ENCODE data around the gene QKI. TPM values are rescaled to one million over a fixed set of nuclear protein-coding genes. Genes with fewer than 3 reads are reported as not detected.
A peak's percentile ranks its signal among the peaks of the same experiment; 100 is the strongest.

QKI gene
- total RNA-seq, 1 experiment from 2014 or later: 176 TPM

- Histone ChIP-seq H2AK5ac (ENCODE audit: insufficient read length, low read length) (no peak overlapping the region), H4K20me1 (ENCODE audit: control insufficient read depth, insufficient read depth, insufficient read length) (no peaks in the 10 kb centered on the region), H3K18ac (ENCODE audit: insufficient read length, low read depth, low read length) (no peak overlapping the region), H3K27me3 (ENCODE audit: insufficient read depth, low read length) (no peaks in the 10 kb centered on the region), H2BK12ac (ENCODE audit: insufficient read length, low read depth, low read length) (no peak overlapping the region), H4K91ac (ENCODE audit: insufficient read length, low read depth, low read length) (no peak overlapping the region), H3K9me3 (ENCODE audit: control insufficient read depth, low read depth, low read length) (no peaks in the 10 kb centered on the region), H3K27ac (ENCODE audit: insufficient read length, low read depth, low read length) (no peak overlapping the region), H3K4me1 (ENCODE audit: insufficient read depth, low read length) (no peaks in the 10 kb centered on the region; the same call in 1 of the 2 replicates), H4K5ac (ENCODE audit: insufficient read length, low read depth, low read length) (no peak overlapping the region), H3K4me2 (ENCODE audit: insufficient read depth, insufficient read length, low read length) (no peak overlapping the region), H2AFZ (ENCODE audit: low read length) (no peak overlapping the region), H3K23ac (ENCODE audit: insufficient read length, low read depth, low read length) (no peak overlapping the region), H2BK120ac (ENCODE audit: low read depth, low read length, poor library complexity, severe bottlenecking) (no peak overlapping the region), H3K56ac (ENCODE audit: insufficient read length, low read depth, low read length) (no peak overlapping the region), H3K79me1 (ENCODE audit: insufficient read depth, low read depth, low read length, poor library complexity, severe bottlenecking) (peaks cover 3% of the 10 kb centered on the region), H3K4ac (ENCODE audit: low read depth, low read length) (no peak overlapping the region), H3K14ac (ENCODE audit: insufficient read depth, low read length) (no peak overlapping the region), H2BK5ac (ENCODE audit: insufficient read length, low read length) (no peak overlapping the region), H3K9ac (ENCODE audit: extremely low read depth, insufficient read length, low read length) (no peak overlapping the region), H3T11ph (ENCODE audit: low read length) (no peak overlapping the region), H2BK15ac (ENCODE audit: low read depth, low read length) (no peak overlapping the region), H3K23me2 (ENCODE audit: insufficient read length, low read depth, low read length, poor library complexity, severe bottlenecking) (no peaks in the 10 kb centered on the region), H3K79me2 (ENCODE audit: insufficient read depth, low read length) (peaks cover 4% of the 10 kb centered on the region; the same call in 1 of the 2 replicates), H4K8ac (replicated peaks; ENCODE audit: insufficient read length, low read depth, low read length) (no peak overlapping the region), H2BK20ac (ENCODE audit: low read depth, low read length, poor library complexity, severe bottlenecking) (no peak overlapping the region)
- no peak for DNase-seq
- no CpG with 5 or more reads among the region's 3 CpGs for WGBS (ENCODE audit: extremely low coverage, insufficient read length, low lambda C conversion rate)
- Mint-ChIP-seq H3K27ac (peak overlapping the region in 1 of 3 experiments; percentile 25; a peak in 1 of 7 replicates), H3K36me3 (ENCODE audit: insufficient read depth in 1 of 3, low read depth in 3 of 3) (peaks cover 4 to 52% (median 44%) of the 10 kb centered on the region in 3 experiments; a peak in 6 of 7 replicates), H3K4me3 (no peak overlapping the region), H3K27me3 (ENCODE audit: low read depth) (no peaks in the 10 kb centered on the region), H3K4me1 (peaks cover 4 to 13% of the 10 kb centered on the region in 2 experiments; a peak in 3 of 4 replicates), H3K9me3 (no peaks in the 10 kb centered on the region)
- no peak for TF ChIP-seq CTCF (conservative IDR thresholded peaks at IDR 0.05)
Measured at GRCh38 chr6:163559661-163560060, 145.1 kb downstream of the QKI start.
